HepG2 (cell line): ENCODE data around the gene PXMP4. TPM values are rescaled to one million over a fixed set of nuclear protein-coding genes. Genes with fewer than 3 reads are reported as not detected.

Experiments
- ATAC-seq: fragments of 200-7000 bp; cut with Tn5 transposase; 3 replicates; pipeline ENCODE4 v1.9.1; 2020; ENCODE audit warnings: mild to moderate bottlenecking, moderate library complexity
- BruUV-seq: library from RNA; stranded (reverse); fragments of 400-500 nt; replicated peaks from 2 replicates; lab custom pipeline; 2021; lab: Mats Ljungman, UMichigan
- CTCF ChIA-PET: fragments of 300-600 bp; formaldehyde crosslinking; extraction: SDS; loops from one replicate; lab custom pipeline; 2021; ENCODE audit warnings: low total read pairs, inconsistent platforms, low intra/inter-chr PET ratio; lab: Yijun Ruan, JAX
- POLR2A ChIA-PET: fragments of 350-600 bp; sonication (Branson Sonifier 250); formaldehyde crosslinking; loops from one replicate; lab custom pipeline; 2020; ENCODE audit warnings: antibody characterized with exemption, inconsistent platforms; lab: Yijun Ruan, JAX
- DNase-seq: peaks from one replicate; pipeline ENCODE4 v3.0.0-alpha.2; 2015; ENCODE audit warnings: low spot score
- FAIRE-seq: peaks from 3 replicates; lab custom pipeline; 2011; peaks lifted over from hg19 to GRCh38; lab: Jason Lieb, UNC
- H2AFZ ChIP-seq: one replicate; pipeline ENCODE4 v1.6.1; 2011; ENCODE audit warnings: low read length, inconsistent platforms
- H3K27ac ChIP-seq: fragments of 300-600 bp; 3 replicates; pipeline ENCODE4 v1.8.0; 2011; ENCODE audit warnings: mixed run types, mild to moderate bottlenecking, mixed read lengths, low read length, inconsistent platforms; ENCODE audit not compliant: insufficient read depth; ENCODE audit errors: extremely low read length
- H3K27me3 ChIP-seq, 2 experiments: fragments of 200-600 bp in 1 of 2; 2 replicates in 1 of 2; 3 replicates in 1 of 2; pipeline versions ENCODE4 v1.6.0 to v1.8.0; 2011; ENCODE audit warnings: low read length in 2 of 2, mild to moderate bottlenecking in 2 of 2, moderate library complexity in 2 of 2, inconsistent platforms in 1 of 2; ENCODE audit not compliant: insufficient read depth in 2 of 2, control insufficient read depth in 1 of 2
- H3K36me3 ChIP-seq, 2 experiments: fragments of 200-600 bp in 1 of 2; replicated peaks in 1 of 2; 2 replicates in 1 of 2; 3 replicates in 1 of 2; pipeline versions ENCODE4 v1.5.1 to v1.8.0; 2011; ENCODE audit warnings: low read length in 2 of 2, inconsistent platforms in 1 of 2; ENCODE audit not compliant: insufficient read depth in 2 of 2, control insufficient read depth in 1 of 2
- H3K4me1 ChIP-seq: 2 replicates; pipeline ENCODE4 v1.5.1; 2012; ENCODE audit warnings: low read length, inconsistent platforms; ENCODE audit not compliant: insufficient read depth
- H3K4me2 ChIP-seq: 2 replicates; pipeline ENCODE4 v1.6.0; 2011; ENCODE audit warnings: low read depth, low read length, inconsistent platforms
- H3K4me3 ChIP-seq, 3 experiments: fragments of 200-600 bp in 1 of 3; sonication (generic), shearing (Covaris generic) in 1 of 3; replicated peaks in 1 of 3; 2 replicates each; pipeline ENCODE4 v1.5.1; 2011 to 2016; ENCODE audit warnings: low read length in 3 of 3, inconsistent platforms in 2 of 3, low read depth in 2 of 3, mild to moderate bottlenecking in 2 of 3, control low read depth in 1 of 3, mixed read lengths in 1 of 3; ENCODE audit not compliant: insufficient read depth in 1 of 3
- H3K79me2 ChIP-seq: one replicate; pipeline ENCODE4 v1.6.1; 2011; ENCODE audit warnings: low read length, inconsistent platforms; ENCODE audit not compliant: insufficient read depth
- H3K9ac ChIP-seq: 2 replicates; pipeline ENCODE4 v1.6.0; 2011; ENCODE audit warnings: mild to moderate bottlenecking, low read depth, low read length, inconsistent platforms; ENCODE audit not compliant: insufficient read depth
- H3K9me3 ChIP-seq: 2 replicates; pipeline ENCODE4 v1.5.1; 2012; ENCODE audit warnings: mild to moderate bottlenecking, low read length
- H4K20me1 ChIP-seq: 2 replicates; pipeline ENCODE4 v1.6.0; 2011; ENCODE audit warnings: inconsistent platforms, mild to moderate bottlenecking, low read length, moderate library complexity; ENCODE audit not compliant: insufficient read depth
- CC2D1A ChIP-seq: sonication (generic); formaldehyde crosslinking; IDR thresholded peaks from 2 replicates; pipeline ENCODE4 v1.8.1; 2023; ENCODE audit warnings: mild to moderate bottlenecking, missing genetic modification reagents
- ELF1 ChIP-seq: sonication (generic); formaldehyde crosslinking; IDR thresholded peaks from 2 replicates; pipeline ENCODE4 v1.4.0; 2020; ENCODE audit warnings: missing genetic modification reagents
- FOXK1 ChIP-seq: sonication (generic); formaldehyde crosslinking; IDR thresholded peaks from 2 replicates; pipeline ENCODE4 v1.4.0; 2020; ENCODE audit warnings: low read depth, missing genetic modification reagents, borderline replicate concordance
- GATAD1 ChIP-seq: IDR thresholded peaks from 2 replicates; pipeline ENCODE4 v1.6.1; 2016; ENCODE audit warnings: missing genetic modification reagents, missing compliant biosample characterization
- HIVEP1 ChIP-seq: sonication (generic); formaldehyde crosslinking; IDR thresholded peaks from 2 replicates; pipeline ENCODE4 v1.4.0; 2020; ENCODE audit warnings: mild to moderate bottlenecking, missing genetic modification reagents
- MBNL3 ChIP-seq: fragments of 250-450 bp; sonication (Bioruptor Pico); conservative IDR thresholded peaks from 2 replicates; pipeline ENCODE4 v1.8.0; 2022; ENCODE audit warnings: mild to moderate bottlenecking, inconsistent platforms
- POLR2A ChIP-seq, 2 experiments: IDR thresholded peaks; 2 replicates each; pipeline ENCODE4 v1.6.1; 2011; ENCODE audit warnings: low read depth in 2 of 2, low read length in 2 of 2, mild to moderate bottlenecking in 1 of 2, moderate library complexity in 1 of 2; ENCODE audit not compliant: insufficient read depth in 1 of 2
- RBAK ChIP-seq: sonication (generic); formaldehyde crosslinking; IDR thresholded peaks from 2 replicates; pipeline ENCODE4 v1.5.1; 2020; ENCODE audit warnings: mild to moderate bottlenecking, missing genetic modification reagents
- SIN3A ChIP-seq: IDR thresholded peaks from 2 replicates; pipeline ENCODE4 v1.6.1; 2011; ENCODE audit warnings: low read depth, mild to moderate bottlenecking, control low read depth, low read length, borderline replicate concordance
- ZNF234 ChIP-seq: sonication (generic); formaldehyde crosslinking; conservative IDR thresholded peaks from 2 replicates; pipeline ENCODE4 v1.5.1; 2020; ENCODE audit warnings: mild to moderate bottlenecking, missing genetic modification reagents
- ZNF264 ChIP-seq: sonication (generic); formaldehyde crosslinking; IDR thresholded peaks from 2 replicates; pipeline ENCODE4 v1.4.0; 2020; ENCODE audit warnings: missing genetic modification reagents
- ZNF333 ChIP-seq: sonication (generic); formaldehyde crosslinking; IDR thresholded peaks from 2 replicates; pipeline ENCODE4 v1.4.0; 2020; ENCODE audit warnings: mild to moderate bottlenecking, missing genetic modification reagents, borderline replicate concordance
- ZSCAN21 ChIP-seq: sonication (generic); formaldehyde crosslinking; IDR thresholded peaks from 2 replicates; pipeline ENCODE4 v1.8.0; 2022; ENCODE audit warnings: mild to moderate bottlenecking, missing genetic modification reagents, moderate library complexity, borderline replicate concordance
- WGBS: methylation state at CpG from one replicate; pipeline ENCODE4 v1.1.6; 2017; ENCODE audit warnings: low lambda C conversion rate; 5-methylcytosine and 5-hydroxymethylcytosine counted together
- in situ Hi-C: cut with HindIII; loops from 2 replicates; pipeline ENCODE4 v1.10.0; 2017; ENCODE audit warnings: low pct_unique_long_range_greater_than_20kb; ENCODE audit not compliant: extremely low pct_ligation_motif_present
- intact Hi-C: fragments of 100-400 bp; cut with micrococcal nuclease; formaldehyde crosslinking; loops from one replicate; pipeline ENCODE4 v1.10.0; 2022; ENCODE audit not compliant: unreplicated experiment
- polyA plus RNA-seq, 8 experiments: library from polyadenylated mRNA; depleted of rRNA in 3 of 8; stranded (reverse) in 7 of 8; unstranded in 1 of 8; fragments of >200 nt; fragmentation: Illumina TruSeq in 4 of 8; extraction: Trizol in 4 of 8; gene quantifications; 2 replicates each; pipeline versions ENCODE4 v1.2.1 to v1.2.3, GENCODE V29; 2011 to 2016; ENCODE audit warnings: low read depth in 4 of 8, missing spikeins in 1 of 8, mixed read lengths in 1 of 8; ENCODE audit not compliant: insufficient read depth in 1 of 8
- total RNA-seq, 5 experiments: library from RNA; depleted of rRNA; stranded (reverse); fragments of >200 nt; fragmentation: Illumina TruSeq; extraction: Trizol; gene quantifications; 2 replicates each; pipeline ENCODE4 v1.2.3, GENCODE V29; 2016; ENCODE audit warnings: low read depth in 1 of 5
- TF ChIP-seq, protein P1 (sequence below): sonication (generic); formaldehyde crosslinking; IDR thresholded peaks from 2 replicates; pipeline ENCODE4 v1.4.0; 2020; ENCODE audit warnings: missing genetic modification reagents
- TF ChIP-seq, protein P2 (sequence below): sonication (generic); formaldehyde crosslinking; IDR thresholded peaks from 2 replicates; pipeline ENCODE4 v1.4.0; 2020; ENCODE audit warnings: missing genetic modification reagents
- TF ChIP-seq, protein P3 (sequence below): sonication (generic); formaldehyde crosslinking; IDR thresholded peaks from 2 replicates; pipeline ENCODE4 v1.4.0; 2020; ENCODE audit warnings: mild to moderate bottlenecking, missing genetic modification reagents

Gene PXMP4
- total and polyA plus RNA-seq, 2 of the 13 experiments (the other 11 are each of a cell fraction or from before 2014, with no cell fraction given) = not detected

DNA sequence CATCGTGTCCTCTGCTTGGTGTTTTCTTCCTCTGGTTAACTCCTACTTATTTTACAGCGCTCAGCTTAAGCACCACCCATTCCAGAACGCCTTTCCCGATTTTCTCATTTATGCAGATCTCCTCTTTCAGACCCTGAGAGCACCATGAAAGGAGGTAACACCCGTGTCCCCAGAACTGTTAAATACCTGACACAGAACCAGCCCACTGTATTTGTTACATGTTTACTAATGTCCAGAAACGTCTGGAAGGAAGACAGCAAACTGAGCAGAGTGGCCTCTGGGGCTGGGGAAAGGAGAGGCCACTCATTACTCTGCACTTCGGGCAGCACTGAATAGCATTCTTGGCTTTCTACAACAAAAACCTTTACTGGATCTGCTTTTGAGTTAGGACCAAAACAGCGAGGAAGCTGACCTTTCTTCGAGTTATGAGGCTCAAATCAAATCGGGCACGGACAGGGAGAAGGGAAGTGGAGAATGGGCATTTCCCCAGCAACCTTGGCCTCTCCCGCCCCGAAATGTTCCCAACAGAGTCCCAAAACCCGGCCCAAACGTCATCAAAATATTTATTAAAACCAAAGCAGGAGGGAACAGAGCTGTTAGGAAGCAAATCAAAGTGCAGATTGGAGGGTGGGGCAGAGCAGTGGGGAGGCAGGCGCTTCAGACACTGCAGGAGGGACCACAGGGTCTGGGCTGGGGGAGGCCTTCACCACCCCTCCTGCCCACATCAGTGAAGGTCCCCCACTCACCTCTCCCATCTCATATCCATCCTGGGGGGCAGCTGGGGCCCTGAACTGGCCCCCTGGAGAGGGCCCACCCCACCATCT lies 44.8 kb downstream of the PXMP4 start:
- Histone ChIP-seq H3K27me3 (peaks cover 0 to 3% of the 10 kb centered on the region in 2 experiments; a peak in 1 of 5 replicates), H3K9ac (peak overlapping the region; percentile 81), H3K4me2 (peak overlapping the region; percentile 93), H3K27ac (peak overlapping the region; percentile 77), H4K20me1 (0 out of 2 replicates have a peak, but pooled peaks cover 3% of the 10 kb centered on the region), H3K4me3 (peak overlapping the region; percentile 81 to 96 (median 96)), H3K79me2 (peaks cover 24% of the 10 kb centered on the region), H3K9me3 (no peaks in the 10 kb centered on the region), H3K4me1 (peaks cover 44% of the 10 kb centered on the region), H2AFZ (peak overlapping the region; percentile 75), H3K36me3 (peaks cover 12 to 46% of the 10 kb centered on the region in 2 experiments)
- ChIA-PET POLR2A (interaction anchor here (0.5 to 2.6 kb wide), 9 partner anchors 9 to 323 kb away, joined by 3 to 14 read pairs (median 5); partner anchors contain the start of genes ACTL10, SNTA1 and ZNF341), CTCF (no interaction called here)
- intact Hi-C loops = no loop called here
- no TSS peak for BruUV-seq
- DNase-seq (no peak), FAIRE-seq (peak; percentile 66), ATAC-seq (no peak)
- WGBS = 50% methylated on average over 16 of the region's 16 CpGs
- in situ Hi-C loops = no loop called here
- TF ChIP-seq ZSCAN21 (CRISPR knock-in tag) (no peak), ZNF234 (CRISPR knock-in tag) (no peak), POLR2A (IDR thresholded peaks at IDR 0.05; ENCODE audit: insufficient read depth in 1 of 2, low read depth in 2 of 2, low read length in 2 of 2) (0 out of 4 replicates have a peak, but pooled peaks of 1 of the 2 experiments have one; percentile 13), ZNF264 (CRISPR knock-in tag) (0 out of 2 replicates have a peak, but pooled peaks have one; percentile 2), CC2D1A (CRISPR knock-in tag) (peak; percentile 92; the same call in 1 of the 2 replicates), HIVEP1 (CRISPR knock-in tag) (0 out of 2 replicates have a peak, but pooled peaks have one; percentile 7), ELF1 (CRISPR knock-in tag) (0 out of 2 replicates have a peak, but pooled peaks have one; percentile 6), ZNF333 (peak; percentile 41; the same call in 1 of the 2 replicates), SIN3A (0 out of 2 replicates have a peak, but pooled peaks have one; percentile 12), GATAD1 (CRISPR knock-in tag) (0 out of 2 replicates have a peak, but pooled peaks have one; percentile 18), RBAK (0 out of 2 replicates have a peak, but pooled peaks have one; percentile 10), FOXK1 (CRISPR knock-in tag) (peak; percentile 22; the same call in 1 of the 2 replicates), MBNL3 (CRISPR knock-in tag) (no peak)
- TF ChIP-seq, protein P1, sequence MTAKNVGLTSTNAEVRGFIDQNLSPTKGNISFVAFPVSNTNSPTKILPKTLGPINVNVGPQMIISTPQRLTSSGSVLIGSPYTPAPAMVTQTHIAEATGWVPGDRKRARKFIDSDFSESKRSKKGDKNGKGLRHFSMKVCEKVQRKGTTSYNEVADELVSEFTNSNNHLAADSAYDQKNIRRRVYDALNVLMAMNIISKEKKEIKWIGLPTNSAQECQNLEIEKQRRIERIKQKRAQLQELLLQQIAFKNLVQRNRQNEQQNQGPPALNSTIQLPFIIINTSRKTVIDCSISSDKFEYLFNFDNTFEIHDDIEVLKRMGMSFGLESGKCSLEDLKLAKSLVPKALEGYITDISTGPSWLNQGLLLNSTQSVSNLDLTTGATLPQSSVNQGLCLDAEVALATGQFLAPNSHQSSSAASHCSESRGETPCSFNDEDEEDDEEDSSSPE (CRISPR knock-in tag) = 0 out of 2 replicates have a peak, but pooled peaks have one; percentile 16
- TF ChIP-seq, protein P2, sequence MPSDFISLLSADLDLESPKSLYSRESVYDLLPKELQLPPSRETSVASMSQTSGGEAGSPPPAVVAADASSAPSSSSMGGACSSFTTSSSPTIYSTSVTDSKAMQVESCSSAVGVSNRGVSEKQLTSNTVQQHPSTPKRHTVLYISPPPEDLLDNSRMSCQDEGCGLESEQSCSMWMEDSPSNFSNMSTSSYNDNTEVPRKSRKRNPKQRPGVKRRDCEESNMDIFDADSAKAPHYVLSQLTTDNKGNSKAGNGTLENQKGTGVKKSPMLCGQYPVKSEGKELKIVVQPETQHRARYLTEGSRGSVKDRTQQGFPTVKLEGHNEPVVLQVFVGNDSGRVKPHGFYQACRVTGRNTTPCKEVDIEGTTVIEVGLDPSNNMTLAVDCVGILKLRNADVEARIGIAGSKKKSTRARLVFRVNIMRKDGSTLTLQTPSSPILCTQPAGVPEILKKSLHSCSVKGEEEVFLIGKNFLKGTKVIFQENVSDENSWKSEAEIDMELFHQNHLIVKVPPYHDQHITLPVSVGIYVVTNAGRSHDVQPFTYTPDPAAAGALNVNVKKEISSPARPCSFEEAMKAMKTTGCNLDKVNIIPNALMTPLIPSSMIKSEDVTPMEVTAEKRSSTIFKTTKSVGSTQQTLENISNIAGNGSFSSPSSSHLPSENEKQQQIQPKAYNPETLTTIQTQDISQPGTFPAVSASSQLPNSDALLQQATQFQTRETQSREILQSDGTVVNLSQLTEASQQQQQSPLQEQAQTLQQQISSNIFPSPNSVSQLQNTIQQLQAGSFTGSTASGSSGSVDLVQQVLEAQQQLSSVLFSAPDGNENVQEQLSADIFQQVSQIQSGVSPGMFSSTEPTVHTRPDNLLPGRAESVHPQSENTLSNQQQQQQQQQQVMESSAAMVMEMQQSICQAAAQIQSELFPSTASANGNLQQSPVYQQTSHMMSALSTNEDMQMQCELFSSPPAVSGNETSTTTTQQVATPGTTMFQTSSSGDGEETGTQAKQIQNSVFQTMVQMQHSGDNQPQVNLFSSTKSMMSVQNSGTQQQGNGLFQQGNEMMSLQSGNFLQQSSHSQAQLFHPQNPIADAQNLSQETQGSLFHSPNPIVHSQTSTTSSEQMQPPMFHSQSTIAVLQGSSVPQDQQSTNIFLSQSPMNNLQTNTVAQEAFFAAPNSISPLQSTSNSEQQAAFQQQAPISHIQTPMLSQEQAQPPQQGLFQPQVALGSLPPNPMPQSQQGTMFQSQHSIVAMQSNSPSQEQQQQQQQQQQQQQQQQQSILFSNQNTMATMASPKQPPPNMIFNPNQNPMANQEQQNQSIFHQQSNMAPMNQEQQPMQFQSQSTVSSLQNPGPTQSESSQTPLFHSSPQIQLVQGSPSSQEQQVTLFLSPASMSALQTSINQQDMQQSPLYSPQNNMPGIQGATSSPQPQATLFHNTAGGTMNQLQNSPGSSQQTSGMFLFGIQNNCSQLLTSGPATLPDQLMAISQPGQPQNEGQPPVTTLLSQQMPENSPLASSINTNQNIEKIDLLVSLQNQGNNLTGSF (CRISPR knock-in tag) = no peak
- TF ChIP-seq, protein P3, sequence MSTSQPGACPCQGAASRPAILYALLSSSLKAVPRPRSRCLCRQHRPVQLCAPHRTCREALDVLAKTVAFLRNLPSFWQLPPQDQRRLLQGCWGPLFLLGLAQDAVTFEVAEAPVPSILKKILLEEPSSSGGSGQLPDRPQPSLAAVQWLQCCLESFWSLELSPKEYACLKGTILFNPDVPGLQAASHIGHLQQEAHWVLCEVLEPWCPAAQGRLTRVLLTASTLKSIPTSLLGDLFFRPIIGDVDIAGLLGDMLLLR (CRISPR knock-in tag) = no peak
